Esophagus muscularis mucosa (tissue), 4 donors: ENCODE data around the gene GUCY2C.

Source experiments
- EP300 ChIP-seq: sonication (generic); formaldehyde crosslinking; IDR thresholded peaks from one replicate; pipeline ENCODE4 v1.6.1; 2017; ENCODE audit warnings: antibody characterized with exemption
- POLR2A ChIP-seq: fragments of 450-650 bp; IDR thresholded peaks from one replicate; pipeline ENCODE4 v1.6.1; 2017; ENCODE audit warnings: antibody characterized with exemption, moderate library complexity, mild to moderate bottlenecking, low read depth
- TF ChIP-seq, protein P1 (sequence below), 3 experiments: fragments of 200-600 bp in 2 of 3; fragments of 450-650 bp in 1 of 3; sonication (generic) in 2 of 3; IDR thresholded peaks; one replicate each; pipeline ENCODE4 v1.5.1; 2017 to 2019; ENCODE audit warnings: antibody characterized with exemption in 3 of 3, mild to moderate bottlenecking in 2 of 3, moderate library complexity in 1 of 3

DNA sequence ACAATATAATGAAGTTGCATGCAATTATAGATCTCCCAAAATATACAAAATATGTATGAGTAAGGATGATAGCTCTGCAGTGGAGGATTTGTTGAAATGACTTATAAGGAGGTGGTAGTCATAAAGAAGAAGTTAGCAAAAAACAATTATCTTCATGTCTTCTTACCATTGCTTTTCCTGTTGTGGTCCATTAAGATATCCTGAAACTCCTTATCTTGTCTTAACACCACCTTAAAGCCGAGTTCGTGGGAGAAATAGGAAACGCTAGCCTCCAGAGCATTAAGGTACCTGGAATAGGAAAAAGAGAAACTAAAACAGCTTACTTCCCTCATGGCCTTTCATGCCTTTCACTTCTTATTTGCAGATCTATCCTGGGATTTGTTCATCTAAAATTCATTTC, 15.2 kb downstream of the GUCY2C start:
- no peak for TF ChIP-seq POLR2A
- TF ChIP-seq, protein P1, sequence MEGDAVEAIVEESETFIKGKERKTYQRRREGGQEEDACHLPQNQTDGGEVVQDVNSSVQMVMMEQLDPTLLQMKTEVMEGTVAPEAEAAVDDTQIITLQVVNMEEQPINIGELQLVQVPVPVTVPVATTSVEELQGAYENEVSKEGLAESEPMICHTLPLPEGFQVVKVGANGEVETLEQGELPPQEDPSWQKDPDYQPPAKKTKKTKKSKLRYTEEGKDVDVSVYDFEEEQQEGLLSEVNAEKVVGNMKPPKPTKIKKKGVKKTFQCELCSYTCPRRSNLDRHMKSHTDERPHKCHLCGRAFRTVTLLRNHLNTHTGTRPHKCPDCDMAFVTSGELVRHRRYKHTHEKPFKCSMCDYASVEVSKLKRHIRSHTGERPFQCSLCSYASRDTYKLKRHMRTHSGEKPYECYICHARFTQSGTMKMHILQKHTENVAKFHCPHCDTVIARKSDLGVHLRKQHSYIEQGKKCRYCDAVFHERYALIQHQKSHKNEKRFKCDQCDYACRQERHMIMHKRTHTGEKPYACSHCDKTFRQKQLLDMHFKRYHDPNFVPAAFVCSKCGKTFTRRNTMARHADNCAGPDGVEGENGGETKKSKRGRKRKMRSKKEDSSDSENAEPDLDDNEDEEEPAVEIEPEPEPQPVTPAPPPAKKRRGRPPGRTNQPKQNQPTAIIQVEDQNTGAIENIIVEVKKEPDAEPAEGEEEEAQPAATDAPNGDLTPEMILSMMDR (IDR thresholded peaks at IDR 0.05): no peak
- TF ChIP-seq EP300: no peak
